VCaP (cell line): ENCODE data around the gene TENM3.

Experiments
- H3K27ac ChIP-seq: fragments of 450-650 bp; 2 replicates; pipeline ENCODE4 v1.5.1; 2017
- CTCF ChIP-seq: fragments of 450-650 bp; conservative IDR thresholded peaks from 2 replicates; pipeline ENCODE4 v1.5.1; 2017; ENCODE audit warnings: mild to moderate bottlenecking, moderate library complexity

The TENM3 gene

DNA sequence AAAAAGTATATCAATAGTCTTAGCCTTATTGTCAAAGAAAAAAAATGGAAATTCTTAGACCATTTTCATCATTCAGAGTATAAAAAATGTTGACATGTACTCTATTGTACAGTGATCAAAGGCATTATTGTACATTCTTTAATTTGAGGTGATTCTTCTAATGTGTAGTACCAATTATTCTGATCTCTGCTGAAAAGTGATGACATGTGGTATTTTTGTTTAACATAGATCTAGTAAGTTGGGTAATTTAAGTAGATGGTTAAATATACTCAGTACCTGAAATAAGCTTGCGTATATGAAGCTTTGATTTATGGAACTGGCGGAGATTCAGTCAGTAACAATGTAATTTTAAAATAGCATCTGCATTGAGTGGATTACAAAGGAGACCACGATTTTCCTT, 5.1 kb downstream of the TENM3 start:
- H3K27ac ChIP-seq = no peak overlapping the region
- TF ChIP-seq CTCF = no peak

- no peak overlapping the region for H3K27ac ChIP-seq
- TF ChIP-seq CTCF = no peak
Measured at GRCh38 chr4:182250446-182250845, 7.2 kb downstream of the TENM3 start.

DNA sequence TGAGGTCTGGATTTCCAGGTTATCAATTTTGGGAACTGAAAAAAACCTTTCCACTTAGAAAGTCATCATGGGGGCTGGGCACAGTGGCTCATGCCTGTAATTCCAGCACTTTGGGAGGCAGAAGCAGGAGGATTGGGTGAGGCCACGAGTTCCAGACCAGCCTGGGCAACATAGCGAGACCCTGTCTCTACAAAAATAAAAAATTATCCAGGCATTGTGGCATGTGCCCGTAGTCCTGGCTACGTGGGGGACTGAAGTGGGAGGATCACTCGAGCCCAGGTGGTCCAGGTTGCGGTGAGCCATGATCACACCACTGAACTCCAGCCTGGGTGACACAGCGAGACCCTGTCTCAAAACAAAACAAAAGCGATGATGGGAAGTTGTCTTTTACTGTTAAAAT, 7.9 kb downstream of the TENM3 start:
- H3K27ac ChIP-seq = no peak overlapping the region
- no peak for TF ChIP-seq CTCF

- TF ChIP-seq CTCF = no peak
- H3K27ac ChIP-seq = no peak overlapping the region
Measured at GRCh38 chr4:182252220-182252619, 9.0 kb downstream of the TENM3 start.

DNA sequence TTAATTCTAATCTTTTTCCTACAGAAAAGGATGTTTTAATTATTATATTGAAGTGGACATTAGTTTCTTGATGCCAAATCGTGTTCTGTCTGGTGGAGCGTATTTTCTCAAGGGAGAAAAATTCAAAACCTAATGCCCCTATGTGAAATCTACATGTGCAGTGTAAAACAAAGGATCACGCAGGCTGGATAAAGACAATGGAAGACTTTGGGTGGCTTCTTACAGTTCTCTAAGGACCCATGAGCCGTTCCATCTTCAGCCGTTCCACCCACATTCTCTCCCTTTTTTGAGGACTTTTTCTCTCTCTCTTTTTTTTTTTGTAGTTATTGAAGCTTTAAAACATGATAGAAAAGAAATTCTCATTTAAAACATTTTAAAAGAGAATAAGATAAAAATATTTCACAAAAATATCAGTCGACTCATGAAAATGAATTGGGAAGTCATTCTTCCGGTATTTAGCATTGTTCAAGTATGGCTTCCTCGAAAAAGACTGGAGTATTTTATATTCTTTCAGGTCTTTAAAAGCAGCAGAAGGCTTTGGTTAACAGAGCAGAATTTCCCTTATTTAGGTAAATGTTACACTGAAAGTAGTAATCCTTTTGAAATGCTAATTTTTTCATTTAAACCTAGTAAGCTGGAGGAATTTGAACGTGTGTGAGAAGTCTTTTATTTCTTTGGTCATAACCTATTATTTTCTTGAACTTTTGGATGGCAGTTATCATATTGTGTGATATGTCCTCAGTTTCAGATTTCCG, 11.0 kb downstream of the TENM3 start:
- no peak overlapping the region for H3K27ac ChIP-seq
- TF ChIP-seq CTCF = no peak

GRCh38 chr4:182255441-182256190, 12.4 kb downstream of the TENM3 start:
- no peak for TF ChIP-seq CTCF
- H3K27ac ChIP-seq = no peak overlapping the region

DNA sequence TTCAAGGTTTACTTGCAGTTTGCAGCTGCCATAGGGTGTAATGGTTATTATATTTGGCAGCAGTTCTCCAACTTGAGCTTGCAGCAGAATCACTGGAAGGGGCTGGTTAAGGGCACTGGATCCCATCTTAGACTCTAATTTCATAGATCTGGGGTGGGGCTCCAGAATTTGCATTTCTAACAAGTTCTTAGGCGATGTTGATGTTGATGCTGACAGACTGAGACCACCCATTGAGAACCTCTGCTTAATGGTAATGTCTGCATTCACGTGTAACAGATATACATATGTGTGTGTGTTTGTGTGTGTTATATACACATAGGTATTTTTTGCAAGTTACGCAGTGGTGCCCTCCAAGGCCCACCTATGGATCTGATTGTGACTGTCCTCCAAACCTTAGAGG, 13.8 kb downstream of the TENM3 start:
- no peak overlapping the region for H3K27ac ChIP-seq
- TF ChIP-seq CTCF = no peak
